Effector memory CD4-positive, alpha-beta T cell (primary cell): ENCODE data around the gene UGGT1.

Experiments
- DNase-seq, 3 donors: peaks; one replicate each; pipeline ENCODE4 v3.0.0-alpha.2; 2020
- H3K27ac ChIP-seq: 2 replicates; pipeline ENCODE4 v1.7.0; 2013; ENCODE audit warnings: mild to moderate bottlenecking, low read length, moderate library complexity; ENCODE audit not compliant: insufficient read depth, poor library complexity, severe bottlenecking
- H3K27me3 ChIP-seq: replicated peaks from 2 replicates; pipeline ENCODE4 v1.7.0; 2013; ENCODE audit warnings: mild to moderate bottlenecking, low read length; ENCODE audit not compliant: insufficient read depth, control insufficient read depth, poor library complexity, severe bottlenecking
- H3K36me3 ChIP-seq: 2 replicates; pipeline ENCODE4 v1.7.0; 2013; ENCODE audit warnings: mild to moderate bottlenecking, low read length, moderate library complexity; ENCODE audit not compliant: control insufficient read depth, insufficient read depth
- H3K4me1 ChIP-seq: 2 replicates; pipeline ENCODE4 v1.7.0; 2013; ENCODE audit warnings: low read length, mild to moderate bottlenecking; ENCODE audit not compliant: control insufficient read depth, insufficient read depth, poor library complexity, severe bottlenecking
- H3K4me3 ChIP-seq: 2 replicates; pipeline ENCODE4 v1.7.0; 2013; ENCODE audit warnings: low read length, low read depth, mild to moderate bottlenecking; ENCODE audit not compliant: insufficient read depth, poor library complexity, severe bottlenecking
- H3K9me3 ChIP-seq: 2 replicates; pipeline ENCODE4 v1.7.0; 2013; ENCODE audit warnings: mild to moderate bottlenecking, low read length, moderate library complexity; ENCODE audit not compliant: control insufficient read depth
- total RNA-seq, 3 donors: gene quantifications; one replicate each; lab custom pipeline; 2026; lab: John Stamatoyannopoulos, UW

The UGGT1 gene
- total RNA-seq = 109 to 164 (median 129) reads per million in 3 donors

DNA sequence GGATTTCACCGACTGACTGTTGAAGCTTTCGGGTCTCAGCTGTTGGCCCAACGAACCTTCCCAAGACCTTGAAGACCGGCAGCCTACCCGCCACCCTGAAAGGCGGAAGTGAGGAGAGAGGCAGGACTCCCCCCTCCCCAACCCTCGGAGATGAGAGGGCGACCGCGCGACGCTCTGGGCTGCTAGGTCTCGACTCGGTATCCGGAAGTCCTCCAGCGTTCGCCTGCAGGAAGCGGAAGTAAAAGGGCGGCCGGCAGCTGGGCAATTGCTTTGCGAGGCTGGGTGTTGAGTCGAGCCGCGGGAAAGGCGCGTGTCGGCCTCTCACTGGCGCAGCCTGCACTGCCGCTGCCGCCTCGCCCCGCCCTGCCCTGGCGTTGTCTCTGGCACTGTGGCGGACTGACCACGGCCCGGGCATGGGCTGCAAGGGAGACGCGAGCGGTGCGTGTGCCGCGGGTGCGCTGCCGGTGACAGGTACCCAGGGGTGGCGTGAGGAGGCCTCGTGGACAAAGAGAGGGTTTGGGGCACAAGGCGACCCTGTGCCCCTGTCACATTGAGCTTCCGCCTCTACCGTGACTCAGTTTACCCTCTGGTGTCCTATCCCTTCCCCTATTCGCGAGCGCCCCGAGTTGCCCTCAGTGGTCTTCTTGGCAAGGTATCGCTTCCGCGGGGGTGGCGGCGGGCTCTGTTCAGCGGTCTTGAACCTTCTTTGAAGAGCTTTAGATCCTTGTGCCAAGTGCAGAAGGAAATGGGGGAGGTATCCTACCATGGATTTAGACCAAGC is at the start of gene UGGT1:
TSS of gene UGGT1 (plus strand) at position 256 of the 781 bp plus-strand sequence. CDS start at position 414, 158 bp downstream.
- Histone ChIP-seq H3K36me3 (peaks cover 4% of the 10 kb centered on the region), H3K9me3 (no peaks in the 10 kb centered on the region), H3K4me1 (peaks cover 3% of the 10 kb centered on the region), H3K27me3 (no peaks in the 10 kb centered on the region), H3K4me3 (peak within 1 kb of the TSS; percentile 86), H3K27ac (peak within 1 kb of the TSS; percentile 73)
- DNase-seq = peak; percentile 88 to 91 (median 88)

DNA sequence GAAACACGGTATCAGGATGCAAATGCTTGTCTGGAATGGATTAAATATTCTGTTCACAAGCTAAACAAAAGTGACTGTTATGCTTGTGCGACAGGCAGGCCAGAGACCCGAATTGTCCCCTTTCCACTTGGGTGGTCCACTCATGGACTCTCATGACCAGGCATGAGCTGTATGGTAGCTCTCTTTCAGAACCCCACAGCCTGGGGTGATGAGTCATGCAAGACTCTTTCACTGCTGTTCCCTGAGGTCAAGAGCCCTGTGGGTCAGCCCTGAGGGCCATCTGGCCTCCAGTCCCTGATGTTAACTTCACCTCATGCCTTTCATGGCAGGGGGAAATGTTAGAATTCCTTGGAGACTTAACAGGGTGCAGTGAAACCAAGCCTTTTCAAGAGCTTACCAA is 49.4 kb upstream of the UGGT1 start:
- Histone ChIP-seq H3K27ac (no peak overlapping the region), H3K36me3 (no peaks in the 10 kb centered on the region), H3K4me3 (no peak overlapping the region), H3K27me3 (no peaks in the 10 kb centered on the region), H3K4me1 (no peaks in the 10 kb centered on the region), H3K9me3 (peaks cover 27% of the 10 kb centered on the region)
- DNase-seq = no peak

DNA sequence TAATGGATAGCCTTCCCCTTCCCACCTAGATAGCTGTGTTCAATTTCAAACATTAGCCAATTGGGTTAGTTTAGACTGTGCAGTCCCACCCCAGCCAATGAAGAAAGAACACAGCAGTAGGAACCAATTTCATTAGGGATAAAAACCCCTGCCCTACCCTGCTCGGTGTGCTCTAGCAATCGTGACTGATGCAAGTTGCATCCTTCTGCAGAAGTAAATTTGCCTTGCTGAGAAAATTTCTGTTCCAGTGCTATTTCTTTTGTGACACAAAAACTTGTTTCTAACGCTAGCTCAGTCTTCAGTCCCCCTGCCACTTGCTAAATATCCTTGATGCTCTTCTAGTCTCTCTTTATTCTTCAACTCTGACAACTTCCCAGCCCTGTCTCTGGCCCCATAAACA is 48.0 kb upstream of the UGGT1 start:
- Histone ChIP-seq H3K9me3 (peaks cover 12% of the 10 kb centered on the region), H3K4me3 (no peak overlapping the region), H3K4me1 (no peaks in the 10 kb centered on the region), H3K27ac (no peak overlapping the region), H3K36me3 (no peaks in the 10 kb centered on the region), H3K27me3 (no peaks in the 10 kb centered on the region)
- no peak for DNase-seq

DNA sequence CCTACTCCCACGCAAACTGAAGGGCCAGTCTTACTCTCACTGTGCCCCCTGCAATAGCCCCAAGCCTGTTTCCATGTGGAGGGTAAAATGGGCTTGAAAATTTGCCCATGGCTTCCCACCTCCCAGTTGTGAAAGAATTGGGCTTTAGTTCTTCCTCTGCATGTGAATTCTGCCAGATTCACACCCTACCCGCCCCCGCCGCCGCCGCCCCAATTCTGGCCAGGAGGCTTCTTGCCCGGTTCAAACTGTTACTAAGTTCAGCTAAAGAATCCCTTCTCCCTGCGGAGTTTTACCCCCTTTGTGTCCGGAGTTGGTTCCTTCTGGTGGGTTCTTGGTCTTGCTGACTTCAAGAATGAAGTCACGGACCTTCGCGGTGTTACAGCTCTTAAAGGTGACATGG is 37.7 kb upstream of the UGGT1 start:
- Histone ChIP-seq H3K9me3 (no peaks in the 10 kb centered on the region), H3K27ac (no peak overlapping the region), H3K4me1 (no peaks in the 10 kb centered on the region), H3K4me3 (no peak overlapping the region), H3K36me3 (no peaks in the 10 kb centered on the region), H3K27me3 (no peaks in the 10 kb centered on the region)
- DNase-seq = no peak

- Histone ChIP-seq H3K27me3 (no peaks in the 10 kb centered on the region), H3K36me3 (no peaks in the 10 kb centered on the region), H3K27ac (no peak overlapping the region), H3K9me3 (no peaks in the 10 kb centered on the region), H3K4me1 (no peaks in the 10 kb centered on the region), H3K4me3 (no peak overlapping the region)
- no peak for DNase-seq
Observed at GRCh38 chr2:128054104-128054885, 36.7 kb upstream of the UGGT1 start.

GRCh38 chr2:128057334-128057733 is 33.7 kb upstream of the UGGT1 start:
- Histone ChIP-seq H3K4me1 (no peaks in the 10 kb centered on the region), H3K27ac (no peak overlapping the region), H3K4me3 (no peak overlapping the region), H3K9me3 (no peaks in the 10 kb centered on the region), H3K36me3 (no peaks in the 10 kb centered on the region), H3K27me3 (no peaks in the 10 kb centered on the region)
- no peak for DNase-seq

- Histone ChIP-seq H3K9me3 (no peaks in the 10 kb centered on the region), H3K27me3 (no peaks in the 10 kb centered on the region), H3K4me3 (no peak overlapping the region), H3K27ac (no peak overlapping the region), H3K36me3 (no peaks in the 10 kb centered on the region), H3K4me1 (no peaks in the 10 kb centered on the region)
- no peak for DNase-seq
Observed at GRCh38 chr2:128058114-128058513, 32.9 kb upstream of the UGGT1 start.

- no peak for DNase-seq
- no peaks in the 10 kb centered on the region for H3K36me3 ChIP-seq
- no peak overlapping the region for H3K4me3 ChIP-seq
- H3K27ac ChIP-seq = no peak overlapping the region
- no peaks in the 10 kb centered on the region for H3K4me1 ChIP-seq
- H3K9me3 ChIP-seq = no peaks in the 10 kb centered on the region
- no peaks in the 10 kb centered on the region for H3K27me3 ChIP-seq
Observed at GRCh38 chr2:128062571-128062970, 28.4 kb upstream of the UGGT1 start.

DNA sequence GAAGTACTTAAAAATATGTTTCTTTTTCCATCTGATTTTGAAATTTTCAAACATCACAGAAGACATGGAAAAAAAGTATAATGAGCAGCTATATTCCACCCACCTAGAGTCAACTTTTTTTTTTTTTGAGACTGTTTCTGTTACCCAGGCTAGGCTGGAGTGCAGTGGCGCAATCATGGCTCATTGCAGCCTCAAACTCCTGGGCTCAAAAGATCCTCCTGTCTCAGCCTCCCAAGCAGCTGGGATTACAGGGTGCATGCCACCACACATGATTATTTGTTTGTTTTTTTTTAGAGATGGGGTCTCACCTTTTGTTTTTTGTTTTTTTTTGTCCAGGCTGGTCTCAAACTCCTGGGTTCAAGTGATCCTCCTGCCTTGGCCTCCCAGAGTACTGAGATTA is 26.6 kb upstream of the UGGT1 start:
- DNase-seq = no peak
- no peaks in the 10 kb centered on the region for H3K9me3 ChIP-seq
- H3K36me3 ChIP-seq = no peaks in the 10 kb centered on the region

GRCh38 chr2:128069769-128070168 is 21.2 kb upstream of the UGGT1 start:
- no peak overlapping the region for H3K27ac ChIP-seq
- H3K4me3 ChIP-seq = no peak overlapping the region
- H3K9me3 ChIP-seq = no peaks in the 10 kb centered on the region
- no peaks in the 10 kb centered on the region for H3K4me1 ChIP-seq
- H3K36me3 ChIP-seq = no peaks in the 10 kb centered on the region
- H3K27me3 ChIP-seq = no peaks in the 10 kb centered on the region
- no peak for DNase-seq

More for the DNA sequence above, 26.6 kb upstream of the UGGT1 start:
- Histone ChIP-seq H3K4me3 (no peak overlapping the region), H3K27me3 (no peaks in the 10 kb centered on the region), H3K4me1 (no peaks in the 10 kb centered on the region), H3K27ac (no peak overlapping the region)
